ENCODE data around the gene ANKFY1. TPM values are rescaled to one million over a fixed set of nuclear protein-coding genes. Genes with fewer than 3 reads are reported as not detected.

The ANKFY1 gene
- polyA plus RNA-seq, 1 of the 3 experiments (the other 2 are of a cell fraction): 29.6 TPM

DNA sequence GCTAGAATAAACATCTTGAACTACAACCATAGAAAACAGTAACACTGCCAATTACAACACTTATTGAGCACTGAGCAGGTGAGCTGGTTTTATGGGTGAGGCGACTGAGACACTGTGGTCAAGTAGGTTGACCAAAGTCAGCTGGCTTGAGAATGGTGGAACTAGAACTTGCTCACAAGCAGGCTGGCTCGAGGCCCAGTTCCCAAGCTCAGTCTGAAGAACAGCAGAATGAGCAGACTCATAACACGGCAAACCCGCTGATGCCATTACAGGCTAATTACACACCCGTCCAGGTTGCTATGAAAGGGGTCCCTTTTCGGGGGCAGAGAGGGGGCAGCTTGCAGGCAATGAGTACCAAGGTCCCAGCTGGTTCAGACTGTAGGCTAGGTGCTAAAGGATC is 127.4 kb downstream of the ANKFY1 start:
- no peaks in the 10 kb centered on the region for H3K9me2 ChIP-seq
- H3K4me2 ChIP-seq: no peak overlapping the region
- peaks cover 11 to 12% of the 10 kb centered on the region in 2 experiments; a peak in 3 of 4 replicates for H3K4me1 ChIP-seq (ENCODE audit: control insufficient read depth in 1 of 2, insufficient read depth in 2 of 2, low read depth in 1 of 2, low read length in 1 of 2)
- DNase-seq: no peak
- TF ChIP-seq, protein P1, sequence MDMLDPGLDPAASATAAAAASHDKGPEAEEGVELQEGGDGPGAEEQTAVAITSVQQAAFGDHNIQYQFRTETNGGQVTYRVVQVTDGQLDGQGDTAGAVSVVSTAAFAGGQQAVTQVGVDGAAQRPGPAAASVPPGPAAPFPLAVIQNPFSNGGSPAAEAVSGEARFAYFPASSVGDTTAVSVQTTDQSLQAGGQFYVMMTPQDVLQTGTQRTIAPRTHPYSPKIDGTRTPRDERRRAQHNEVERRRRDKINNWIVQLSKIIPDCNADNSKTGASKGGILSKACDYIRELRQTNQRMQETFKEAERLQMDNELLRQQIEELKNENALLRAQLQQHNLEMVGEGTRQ (IDR thresholded peaks at IDR 0.05; ENCODE audit: borderline replicate concordance, low read depth, low read length): no peak
- TF ChIP-seq, protein P2, sequence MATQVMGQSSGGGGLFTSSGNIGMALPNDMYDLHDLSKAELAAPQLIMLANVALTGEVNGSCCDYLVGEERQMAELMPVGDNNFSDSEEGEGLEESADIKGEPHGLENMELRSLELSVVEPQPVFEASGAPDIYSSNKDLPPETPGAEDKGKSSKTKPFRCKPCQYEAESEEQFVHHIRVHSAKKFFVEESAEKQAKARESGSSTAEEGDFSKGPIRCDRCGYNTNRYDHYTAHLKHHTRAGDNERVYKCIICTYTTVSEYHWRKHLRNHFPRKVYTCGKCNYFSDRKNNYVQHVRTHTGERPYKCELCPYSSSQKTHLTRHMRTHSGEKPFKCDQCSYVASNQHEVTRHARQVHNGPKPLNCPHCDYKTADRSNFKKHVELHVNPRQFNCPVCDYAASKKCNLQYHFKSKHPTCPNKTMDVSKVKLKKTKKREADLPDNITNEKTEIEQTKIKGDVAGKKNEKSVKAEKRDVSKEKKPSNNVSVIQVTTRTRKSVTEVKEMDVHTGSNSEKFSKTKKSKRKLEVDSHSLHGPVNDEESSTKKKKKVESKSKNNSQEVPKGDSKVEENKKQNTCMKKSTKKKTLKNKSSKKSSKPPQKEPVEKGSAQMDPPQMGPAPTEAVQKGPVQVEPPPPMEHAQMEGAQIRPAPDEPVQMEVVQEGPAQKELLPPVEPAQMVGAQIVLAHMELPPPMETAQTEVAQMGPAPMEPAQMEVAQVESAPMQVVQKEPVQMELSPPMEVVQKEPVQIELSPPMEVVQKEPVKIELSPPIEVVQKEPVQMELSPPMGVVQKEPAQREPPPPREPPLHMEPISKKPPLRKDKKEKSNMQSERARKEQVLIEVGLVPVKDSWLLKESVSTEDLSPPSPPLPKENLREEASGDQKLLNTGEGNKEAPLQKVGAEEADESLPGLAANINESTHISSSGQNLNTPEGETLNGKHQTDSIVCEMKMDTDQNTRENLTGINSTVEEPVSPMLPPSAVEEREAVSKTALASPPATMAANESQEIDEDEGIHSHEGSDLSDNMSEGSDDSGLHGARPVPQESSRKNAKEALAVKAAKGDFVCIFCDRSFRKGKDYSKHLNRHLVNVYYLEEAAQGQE (IDR thresholded peaks at IDR 0.05; ENCODE audit: low read depth, low read length): no peak
- no peak for TF ChIP-seq RXRA (IDR thresholded peaks at IDR 0.05; ENCODE audit: borderline replicate concordance, low read depth)
- TF ChIP-seq YY1 (IDR thresholded peaks at IDR 0.05; ENCODE audit: low read depth): no peak
- TF ChIP-seq, protein P3, sequence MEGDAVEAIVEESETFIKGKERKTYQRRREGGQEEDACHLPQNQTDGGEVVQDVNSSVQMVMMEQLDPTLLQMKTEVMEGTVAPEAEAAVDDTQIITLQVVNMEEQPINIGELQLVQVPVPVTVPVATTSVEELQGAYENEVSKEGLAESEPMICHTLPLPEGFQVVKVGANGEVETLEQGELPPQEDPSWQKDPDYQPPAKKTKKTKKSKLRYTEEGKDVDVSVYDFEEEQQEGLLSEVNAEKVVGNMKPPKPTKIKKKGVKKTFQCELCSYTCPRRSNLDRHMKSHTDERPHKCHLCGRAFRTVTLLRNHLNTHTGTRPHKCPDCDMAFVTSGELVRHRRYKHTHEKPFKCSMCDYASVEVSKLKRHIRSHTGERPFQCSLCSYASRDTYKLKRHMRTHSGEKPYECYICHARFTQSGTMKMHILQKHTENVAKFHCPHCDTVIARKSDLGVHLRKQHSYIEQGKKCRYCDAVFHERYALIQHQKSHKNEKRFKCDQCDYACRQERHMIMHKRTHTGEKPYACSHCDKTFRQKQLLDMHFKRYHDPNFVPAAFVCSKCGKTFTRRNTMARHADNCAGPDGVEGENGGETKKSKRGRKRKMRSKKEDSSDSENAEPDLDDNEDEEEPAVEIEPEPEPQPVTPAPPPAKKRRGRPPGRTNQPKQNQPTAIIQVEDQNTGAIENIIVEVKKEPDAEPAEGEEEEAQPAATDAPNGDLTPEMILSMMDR (IDR thresholded peaks at IDR 0.05): no peak
- no peak for TF ChIP-seq RAD21 (IDR thresholded peaks at IDR 0.05; ENCODE audit: low read length)
- H3K4me3 ChIP-seq (ENCODE audit: low read depth in 2 of 2, low read length in 1 of 2): no peak overlapping the region
- no peak overlapping the region for H3K27ac ChIP-seq (ENCODE audit: low read depth in 2 of 2, low read length in 1 of 2)
- no peaks in the 10 kb centered on the region for H3K9me3 ChIP-seq
- POLR2A ChIA-PET: no interaction called here
- CTCF ChIA-PET: no interaction called here
- H3K79me2 ChIP-seq (ENCODE audit: insufficient read depth): peaks cover 95% of the 10 kb centered on the region
- H2AFZ ChIP-seq (ENCODE audit: low read depth): no peak overlapping the region
- no peaks in the 10 kb centered on the region for H3F3A ChIP-seq (replicated peaks; ENCODE audit: insufficient read depth)
- 91% methylated on average over 6 of the region's 6 CpGs for WGBS (ENCODE audit: low lambda C conversion rate)
- H4K20me1 ChIP-seq (ENCODE audit: insufficient read depth): peaks cover 70% of the 10 kb centered on the region
- H3K9ac ChIP-seq: no peak overlapping the region
- H3K36me3 ChIP-seq (replicated peaks in 1 of 2; ENCODE audit: control insufficient read depth in 1 of 2, insufficient read depth in 2 of 2, low read length in 1 of 2): peaks cover 4 to 17% of the 10 kb centered on the region in 2 experiments
- H3K27me3 ChIP-seq (ENCODE audit: insufficient read depth): no peaks in the 10 kb centered on the region

DNA sequence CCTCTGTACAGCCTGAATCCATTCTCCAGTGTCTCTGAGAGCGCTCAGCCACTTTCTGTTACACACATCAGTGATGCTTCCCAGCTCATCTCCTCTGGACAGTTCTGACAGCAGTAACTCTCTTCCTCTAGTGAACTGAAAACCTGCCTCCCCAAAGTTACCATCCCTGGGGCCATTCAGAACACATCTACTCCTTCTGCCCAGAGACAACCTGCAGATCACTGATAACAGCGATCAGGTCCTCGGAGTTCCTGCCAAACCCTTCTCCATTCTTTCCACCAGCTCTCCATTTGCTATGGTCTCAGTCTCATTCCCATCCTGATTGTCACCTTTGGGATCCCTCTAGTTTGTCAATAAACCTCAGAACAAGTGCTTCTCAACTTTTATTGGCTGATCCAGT is 128.3 kb downstream of the ANKFY1 start:
- Histone ChIP-seq H2AFZ (ENCODE audit: low read depth) (no peak overlapping the region), H3K27me3 (ENCODE audit: insufficient read depth) (no peaks in the 10 kb centered on the region), H3F3A (replicated peaks; ENCODE audit: insufficient read depth) (peaks cover 5% of the 10 kb centered on the region), H3K27ac (ENCODE audit: low read depth in 2 of 2, low read length in 1 of 2) (no peak overlapping the region), H3K9me2 (no peaks in the 10 kb centered on the region), H4K20me1 (ENCODE audit: insufficient read depth) (peaks cover 77% of the 10 kb centered on the region), H3K79me2 (ENCODE audit: insufficient read depth) (peaks cover 95% of the 10 kb centered on the region), H3K36me3 (replicated peaks in 1 of 2; ENCODE audit: control insufficient read depth in 1 of 2, insufficient read depth in 2 of 2, low read length in 1 of 2) (peaks cover 4 to 13% of the 10 kb centered on the region in 2 experiments), H3K4me3 (ENCODE audit: low read depth in 2 of 2, low read length in 1 of 2) (no peak overlapping the region), H3K4me2 (no peak overlapping the region), H3K4me1 (ENCODE audit: control insufficient read depth in 1 of 2, insufficient read depth in 2 of 2, low read depth in 1 of 2, low read length in 1 of 2) (peaks cover 2 to 10% of the 10 kb centered on the region in 2 experiments; a peak in 2 of 4 replicates), H3K9ac (no peak overlapping the region), H3K9me3 (no peaks in the 10 kb centered on the region)
- 97% methylated on average over 3 of the region's 3 CpGs for WGBS (ENCODE audit: low lambda C conversion rate)
- no peak for DNase-seq
- POLR2A ChIA-PET: no interaction called here
- CTCF ChIA-PET: no interaction called here
- TF ChIP-seq NFIC (IDR thresholded peaks at IDR 0.05; ENCODE audit: borderline replicate concordance) (no peak), POLR2AphosphoS5 (IDR thresholded peaks at IDR 0.05; ENCODE audit: low read depth, low read length) (no peak)

Measured in SK-N-SH (cell line).